ENCODE measurements around the gene KCNIP1. TPM values are rescaled to one million over a fixed set of nuclear protein-coding genes. Genes with fewer than 3 reads are reported as not detected.

The KCNIP1 gene
- polyA plus RNA-seq, 1 donor (not counting 4 experiments of a cell fraction or from before 2014, with no cell fraction given): not detected

DNA sequence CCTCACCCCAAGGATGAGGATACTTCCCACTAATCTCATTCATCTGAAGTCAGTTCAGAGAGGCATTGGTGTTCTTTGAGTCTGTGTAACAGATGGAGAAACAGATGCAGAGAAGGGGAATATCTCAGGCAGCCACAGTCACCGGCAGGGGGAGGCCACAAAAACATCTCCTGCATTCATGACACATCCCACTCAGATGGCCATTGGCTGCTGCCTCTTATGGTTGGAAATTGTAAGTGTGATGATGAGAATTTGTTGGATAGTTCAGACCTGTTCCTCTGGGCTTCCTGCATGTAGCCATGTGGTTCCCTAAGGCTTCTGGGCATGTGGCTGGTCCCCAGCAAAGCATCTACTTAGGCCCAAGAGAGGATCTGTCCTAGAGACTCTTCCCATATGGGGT, 233.8 kb downstream of the KCNIP1 start:
- Histone ChIP-seq H3K9ac (ENCODE audit: control insufficient read depth, extremely low read depth, insufficient read depth, low read length) (no peak overlapping the region), H2AFZ (ENCODE audit: control insufficient read depth, low read length) (no peak overlapping the region), H3K36me3 (ENCODE audit: control insufficient read depth in 2 of 2, extremely low read depth in 1 of 2, insufficient read depth in 2 of 2, low read length in 2 of 2) (no peaks in the 10 kb centered on the region), H3K4me1 (ENCODE audit: control insufficient read depth, extremely low read depth, insufficient read depth, low read length) (no peaks in the 10 kb centered on the region), H3K9me1 (ENCODE audit: control insufficient read depth, extremely low read depth, insufficient read depth, low read length) (no peaks in the 10 kb centered on the region), H3K4me2 (ENCODE audit: control insufficient read depth, extremely low read depth, insufficient read depth, low read depth, low read length) (no peak overlapping the region), H3K27ac (ENCODE audit: control insufficient read depth, insufficient read depth, low read length) (no peak overlapping the region), H3K9me3 (ENCODE audit: control insufficient read depth, low read depth, low read length) (no peaks in the 10 kb centered on the region), H3K27me3 (ENCODE audit: control insufficient read depth, extremely low read depth, insufficient read depth, low read length) (no peaks in the 10 kb centered on the region), H3K4me3 (ENCODE audit: control insufficient read depth in 2 of 3, extremely low read depth in 1 of 3, insufficient read depth in 2 of 3, low read depth in 1 of 3, low read length in 3 of 3) (no peak overlapping the region), H4K20me1 (ENCODE audit: control insufficient read depth, extremely low read depth, insufficient read depth, low read length) (no peaks in the 10 kb centered on the region), H3K79me2 (ENCODE audit: control insufficient read depth, insufficient read depth, low read length) (no peaks in the 10 kb centered on the region)
- no peak for TF ChIP-seq EZH2 (IDR thresholded peaks at IDR 0.05; ENCODE audit: low read length)
- TF ChIP-seq, protein P1, sequence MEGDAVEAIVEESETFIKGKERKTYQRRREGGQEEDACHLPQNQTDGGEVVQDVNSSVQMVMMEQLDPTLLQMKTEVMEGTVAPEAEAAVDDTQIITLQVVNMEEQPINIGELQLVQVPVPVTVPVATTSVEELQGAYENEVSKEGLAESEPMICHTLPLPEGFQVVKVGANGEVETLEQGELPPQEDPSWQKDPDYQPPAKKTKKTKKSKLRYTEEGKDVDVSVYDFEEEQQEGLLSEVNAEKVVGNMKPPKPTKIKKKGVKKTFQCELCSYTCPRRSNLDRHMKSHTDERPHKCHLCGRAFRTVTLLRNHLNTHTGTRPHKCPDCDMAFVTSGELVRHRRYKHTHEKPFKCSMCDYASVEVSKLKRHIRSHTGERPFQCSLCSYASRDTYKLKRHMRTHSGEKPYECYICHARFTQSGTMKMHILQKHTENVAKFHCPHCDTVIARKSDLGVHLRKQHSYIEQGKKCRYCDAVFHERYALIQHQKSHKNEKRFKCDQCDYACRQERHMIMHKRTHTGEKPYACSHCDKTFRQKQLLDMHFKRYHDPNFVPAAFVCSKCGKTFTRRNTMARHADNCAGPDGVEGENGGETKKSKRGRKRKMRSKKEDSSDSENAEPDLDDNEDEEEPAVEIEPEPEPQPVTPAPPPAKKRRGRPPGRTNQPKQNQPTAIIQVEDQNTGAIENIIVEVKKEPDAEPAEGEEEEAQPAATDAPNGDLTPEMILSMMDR (optimal IDR thresholded peaks at IDR 0.05 in 1 of 3, IDR thresholded peaks at IDR 0.05 in 1 of 3, conservative IDR thresholded peaks at IDR 0.05 in 1 of 3; ENCODE audit: extremely low read depth in 1 of 3, insufficient read depth in 2 of 3, low read length in 3 of 3): no peak
- FAIRE-seq: no peak
- dilution Hi-C loops (cut with MboI; ENCODE audit: extremely low pct_ligation_motif_present, low sequenced_read_pairs): no loop called here
- DNase-seq (ENCODE audit: low read depth, low spot score): no peak

- H3K27ac ChIP-seq (ENCODE audit: control insufficient read depth, insufficient read depth, low read length): no peak overlapping the region
- no peaks in the 10 kb centered on the region for H4K20me1 ChIP-seq (ENCODE audit: control insufficient read depth, extremely low read depth, insufficient read depth, low read length)
- no peaks in the 10 kb centered on the region for H3K9me3 ChIP-seq (ENCODE audit: control insufficient read depth, low read depth, low read length)
- TF ChIP-seq EZH2 (IDR thresholded peaks at IDR 0.05; ENCODE audit: low read length): no peak
- TF ChIP-seq, protein P1 (optimal IDR thresholded peaks at IDR 0.05 in 1 of 3, IDR thresholded peaks at IDR 0.05 in 1 of 3, conservative IDR thresholded peaks at IDR 0.05 in 1 of 3; ENCODE audit: extremely low read depth in 1 of 3, insufficient read depth in 2 of 3, low read length in 3 of 3): no peak
- no peaks in the 10 kb centered on the region for H3K79me2 ChIP-seq (ENCODE audit: control insufficient read depth, insufficient read depth, low read length)
- H3K4me1 ChIP-seq (ENCODE audit: control insufficient read depth, extremely low read depth, insufficient read depth, low read length): no peaks in the 10 kb centered on the region
- no peak for FAIRE-seq
- no peak overlapping the region for H3K9ac ChIP-seq (ENCODE audit: control insufficient read depth, extremely low read depth, insufficient read depth, low read length)
- H3K36me3 ChIP-seq (ENCODE audit: control insufficient read depth in 2 of 2, extremely low read depth in 1 of 2, insufficient read depth in 2 of 2, low read length in 2 of 2): no peaks in the 10 kb centered on the region
- no peaks in the 10 kb centered on the region for H3K9me1 ChIP-seq (ENCODE audit: control insufficient read depth, extremely low read depth, insufficient read depth, low read length)
- DNase-seq (ENCODE audit: low read depth, low spot score): no peak
- dilution Hi-C loops (cut with MboI; ENCODE audit: extremely low pct_ligation_motif_present, low sequenced_read_pairs): no loop called here
- H3K4me2 ChIP-seq (ENCODE audit: control insufficient read depth, extremely low read depth, insufficient read depth, low read depth, low read length): no peak overlapping the region
- H3K27me3 ChIP-seq (ENCODE audit: control insufficient read depth, extremely low read depth, insufficient read depth, low read length): no peaks in the 10 kb centered on the region
- no peak overlapping the region for H3K4me3 ChIP-seq (ENCODE audit: control insufficient read depth in 2 of 3, extremely low read depth in 1 of 3, insufficient read depth in 2 of 3, low read depth in 1 of 3, low read length in 3 of 3)
- no peak overlapping the region for H2AFZ ChIP-seq (ENCODE audit: control insufficient read depth, low read length)
Measured at GRCh38 chr5:170738840-170739239, 235.0 kb downstream of the KCNIP1 start.

Measured in keratinocyte (primary cell).